Amniotic stem cell (primary cell): ENCODE results near the gene NRXN3.

Experiments used
- DNase-seq: peaks from one replicate; lab custom pipeline; 2025; lab: John Stamatoyannopoulos, UW

Gene NRXN3

GRCh38 chr14:79822034-79822433 is 1651.9 kb downstream of the NRXN3 start:
- DNase-seq, result no peak

GRCh38 chr14:79825046-79825521 is 1654.9 kb downstream of the NRXN3 start:
- DNase-seq, result no peak

- DNase-seq, result no peak
Observed at GRCh38 chr14:79826362-79826761, 1656.2 kb downstream of the NRXN3 start.

GRCh38 chr14:79829405-79830166 is 1659.4 kb downstream of the NRXN3 start:
- DNase-seq, result no peak

- no peak for DNase-seq
Observed at GRCh38 chr14:79831195-79831892, 1661.2 kb downstream of the NRXN3 start.

- DNase-seq, result no peak
Observed at GRCh38 chr14:79833781-79834180, 1663.6 kb downstream of the NRXN3 start.

- DNase-seq, result no peak
Observed at GRCh38 chr14:79834868-79835267, 1664.7 kb downstream of the NRXN3 start.

- no peak for DNase-seq
Observed at GRCh38 chr14:79836577-79836976, 1666.4 kb downstream of the NRXN3 start.

- no peak for DNase-seq
Observed at GRCh38 chr14:79837699-79838098, 1667.5 kb downstream of the NRXN3 start.

- no peak for DNase-seq
Observed at GRCh38 chr14:79840103-79840502, 1669.9 kb downstream of the NRXN3 start.

GRCh38 chr14:79840831-79841230 is 1670.7 kb downstream of the NRXN3 start:
- no peak for DNase-seq

GRCh38 chr14:79841433-79841832 is 1671.3 kb downstream of the NRXN3 start:
- DNase-seq, result no peak

GRCh38 chr14:79842270-79842669 is 1672.1 kb downstream of the NRXN3 start:
- DNase-seq, result no peak

- no peak for DNase-seq
Observed at GRCh38 chr14:79852950-79853744, 1683.0 kb downstream of the NRXN3 start.

GRCh38 chr14:79855789-79856188 is 1685.6 kb downstream of the NRXN3 start:
- DNase-seq, result no peak

- no peak for DNase-seq
Observed at GRCh38 chr14:79856381-79856780, 1686.2 kb downstream of the NRXN3 start.

GRCh38 chr14:79861111-79861510 is 1690.9 kb downstream of the NRXN3 start:
- no peak for DNase-seq

- no peak for DNase-seq
Observed at GRCh38 chr14:79862045-79862444, 1691.9 kb downstream of the NRXN3 start.

- DNase-seq, result no peak
Observed at GRCh38 chr14:79871136-79871535, 1701.0 kb downstream of the NRXN3 start.

GRCh38 chr14:79878229-79878628 is 1708.1 kb downstream of the NRXN3 start:
- no peak for DNase-seq

- DNase-seq, result no peak
Observed at GRCh38 chr14:79878785-79879184, 1708.6 kb downstream of the NRXN3 start.

- DNase-seq, result no peak
Observed at GRCh38 chr14:79881299-79881698, 1711.1 kb downstream of the NRXN3 start.

- no peak for DNase-seq
Observed at GRCh38 chr14:79890527-79890926, 1720.4 kb downstream of the NRXN3 start.
